GM12874 (cell line): ENCODE data around the gene ZNF675.

Experiments used
- CTCF ChIP-seq: IDR thresholded peaks from 2 replicates; pipeline ENCODE4 v1.5.1; 2011; ENCODE audit warnings: low read depth, mild to moderate bottlenecking, control low read depth, low read length, moderate library complexity; ENCODE audit not compliant: insufficient read depth

Gene ZNF675

DNA sequence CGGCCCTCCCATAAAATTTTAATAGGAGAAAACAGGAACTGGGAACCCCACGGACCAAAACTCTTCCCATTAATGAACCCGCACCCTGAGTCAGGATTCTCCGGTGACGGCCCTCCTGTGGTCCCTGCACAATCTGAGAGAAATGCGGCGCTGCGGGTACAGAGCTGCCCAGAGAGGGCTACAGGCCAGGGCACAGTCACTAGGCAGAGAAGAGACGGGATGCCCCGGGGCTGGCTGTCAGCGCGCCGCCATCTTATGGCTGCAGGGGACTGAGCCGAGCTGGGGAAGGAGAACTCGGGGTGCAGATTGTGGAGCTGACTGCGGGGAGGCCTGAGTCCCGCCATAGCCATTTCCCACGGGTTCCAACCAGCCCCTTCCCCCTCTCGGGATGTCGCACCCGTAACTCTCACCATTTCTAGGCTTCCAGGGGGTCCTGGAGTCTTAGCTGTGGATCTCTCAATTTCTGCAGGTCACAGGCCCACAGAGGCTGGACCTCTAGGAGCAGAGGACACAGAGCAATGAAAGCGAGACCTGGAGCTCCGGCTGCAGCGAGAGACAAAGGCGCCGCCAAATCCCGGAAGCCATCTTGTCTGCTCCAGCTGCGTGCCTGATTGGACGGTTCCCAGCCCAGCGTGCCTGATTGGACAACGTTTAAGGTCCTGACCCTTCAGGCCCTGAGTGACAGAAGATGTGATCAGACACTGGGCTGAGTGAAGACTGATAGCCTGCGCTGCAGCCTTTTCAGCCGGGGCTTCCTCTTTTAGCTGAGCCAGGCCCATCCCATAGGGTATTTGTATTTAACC, at the start of gene ZNF675:
Gene ZNF675 (minus strand): TSS at position 592 of the 803 bp plus-strand sequence. CDS start 179 bp downstream, at position 413.
- TF ChIP-seq CTCF: no peak

DNA sequence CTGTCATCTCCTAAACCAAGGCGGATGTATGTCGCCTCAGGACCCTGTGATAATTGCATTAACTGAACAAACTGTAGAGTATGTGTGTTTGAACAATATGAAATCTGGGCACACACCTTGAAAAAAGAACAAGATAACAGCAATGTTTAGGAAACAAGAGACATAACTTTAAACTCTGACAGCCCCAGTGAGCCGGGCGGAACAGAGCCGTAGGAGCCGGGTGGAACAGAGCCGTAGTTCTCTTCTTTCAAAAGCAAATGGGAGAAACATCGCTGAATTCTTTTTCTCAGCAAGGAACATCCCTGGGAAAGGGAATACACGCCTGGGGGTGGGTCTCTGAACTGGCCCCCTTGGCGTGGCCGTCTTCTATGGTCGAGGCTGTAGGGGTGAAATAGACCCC, 31.8 kb upstream of the ZNF675 start:
- TF ChIP-seq CTCF: no peak

DNA sequence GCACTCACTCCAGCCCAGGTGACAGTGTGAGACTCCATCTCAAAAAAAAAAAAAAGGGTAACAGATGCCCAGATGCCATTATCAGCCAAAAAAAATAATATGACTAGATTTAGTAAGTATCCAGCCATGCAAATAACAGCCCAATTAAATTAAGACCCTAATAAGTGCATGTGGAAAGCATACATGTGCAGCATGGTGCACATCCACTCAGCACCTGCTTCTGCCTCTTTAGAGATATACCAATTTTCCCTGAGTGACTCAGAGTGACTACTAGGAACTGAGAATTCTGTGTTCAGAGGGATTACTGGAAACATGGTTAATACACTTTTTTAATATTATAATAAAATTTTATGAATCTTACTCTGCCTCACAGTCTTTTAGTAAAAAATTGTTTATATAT, 29.8 kb upstream of the ZNF675 start:
- no peak for TF ChIP-seq CTCF

GRCh38 chr19:23709347-23709746, 22.3 kb upstream of the ZNF675 start:
- no peak for TF ChIP-seq CTCF

DNA sequence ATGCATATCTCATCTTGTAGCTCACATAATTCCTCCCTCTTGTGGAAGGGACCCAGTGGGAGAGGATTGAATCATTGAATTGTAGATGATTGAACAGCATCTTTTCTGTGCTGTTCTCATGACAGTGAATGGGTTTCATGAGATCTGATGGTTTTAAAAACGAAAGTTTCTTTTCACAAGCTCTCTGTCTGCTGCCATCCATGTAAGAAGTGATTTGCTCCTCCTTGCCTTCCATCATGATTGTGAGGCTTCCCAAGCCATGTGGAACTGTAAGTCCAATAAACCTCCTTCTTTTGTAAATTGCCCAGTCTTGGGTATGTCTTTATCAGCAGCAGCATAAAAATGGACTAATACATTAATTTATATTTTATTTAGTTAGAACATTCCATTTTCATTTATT, 19.6 kb upstream of the ZNF675 start:
- TF ChIP-seq CTCF: no peak

DNA sequence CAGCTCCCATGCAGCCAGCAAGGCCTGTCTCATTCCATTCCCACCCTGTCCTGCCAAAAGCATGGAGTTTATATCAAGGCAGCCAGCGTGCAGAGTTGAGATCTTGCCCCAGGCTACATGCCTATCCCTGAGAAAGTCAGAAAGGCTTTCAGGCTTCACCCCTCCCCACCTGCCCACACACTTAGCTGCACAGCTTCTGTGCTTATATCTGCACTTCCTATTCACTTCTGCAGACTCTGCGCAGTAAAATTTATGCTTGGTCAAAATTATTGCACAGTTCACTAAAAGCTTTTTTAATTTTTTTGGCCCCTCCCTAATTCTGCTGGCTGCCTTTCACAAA, 12.5 kb upstream of the ZNF675 start:
- TF ChIP-seq CTCF: no peak

- TF ChIP-seq CTCF: no peak
Measured at GRCh38 chr19:23698711-23699520, 11.9 kb upstream of the ZNF675 start.
